Measurements from ENCODE around the gene CEACAM5.
"Not testable (repeated sequence)": the region's sequence is repeated elsewhere in the genome, so short reads cannot be mapped to it uniquely, and the experiment has no call there.

CEACAM5 gene

DNA sequence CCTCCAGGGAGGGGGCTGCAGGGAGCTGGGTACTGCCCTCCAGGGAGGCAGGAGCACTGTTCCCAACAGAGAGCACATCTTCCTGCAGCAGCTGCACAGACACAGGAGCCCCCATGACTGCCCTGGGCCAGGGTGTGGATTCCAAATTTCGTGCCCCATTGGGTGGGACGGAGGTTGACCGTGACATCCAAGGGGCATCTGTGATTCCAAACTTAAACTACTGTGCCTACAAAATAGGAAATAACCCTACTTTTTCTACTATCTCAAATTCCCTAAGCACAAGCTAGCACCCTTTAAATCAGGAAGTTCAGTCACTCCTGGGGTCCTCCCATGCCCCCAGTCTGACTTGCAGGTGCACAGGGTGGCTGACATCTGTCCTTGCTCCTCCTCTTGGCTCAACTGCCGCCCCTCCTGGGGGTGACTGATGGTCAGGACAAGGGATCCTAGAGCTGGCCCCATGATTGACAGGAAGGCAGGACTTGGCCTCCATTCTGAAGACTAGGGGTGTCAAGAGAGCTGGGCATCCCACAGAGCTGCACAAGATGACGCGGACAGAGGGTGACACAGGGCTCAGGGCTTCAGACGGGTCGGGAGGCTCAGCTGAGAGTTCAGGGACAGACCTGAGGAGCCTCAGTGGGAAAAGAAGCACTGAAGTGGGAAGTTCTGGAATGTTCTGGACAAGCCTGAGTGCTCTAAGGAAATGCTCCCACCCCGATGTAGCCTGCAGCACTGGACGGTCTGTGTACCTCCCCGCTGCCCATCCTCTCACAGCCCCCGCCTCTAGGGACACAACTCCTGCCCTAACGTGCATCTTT, 7.8 kb upstream of the CEACAM5 start:
- no peak for DNase-seq

DNA sequence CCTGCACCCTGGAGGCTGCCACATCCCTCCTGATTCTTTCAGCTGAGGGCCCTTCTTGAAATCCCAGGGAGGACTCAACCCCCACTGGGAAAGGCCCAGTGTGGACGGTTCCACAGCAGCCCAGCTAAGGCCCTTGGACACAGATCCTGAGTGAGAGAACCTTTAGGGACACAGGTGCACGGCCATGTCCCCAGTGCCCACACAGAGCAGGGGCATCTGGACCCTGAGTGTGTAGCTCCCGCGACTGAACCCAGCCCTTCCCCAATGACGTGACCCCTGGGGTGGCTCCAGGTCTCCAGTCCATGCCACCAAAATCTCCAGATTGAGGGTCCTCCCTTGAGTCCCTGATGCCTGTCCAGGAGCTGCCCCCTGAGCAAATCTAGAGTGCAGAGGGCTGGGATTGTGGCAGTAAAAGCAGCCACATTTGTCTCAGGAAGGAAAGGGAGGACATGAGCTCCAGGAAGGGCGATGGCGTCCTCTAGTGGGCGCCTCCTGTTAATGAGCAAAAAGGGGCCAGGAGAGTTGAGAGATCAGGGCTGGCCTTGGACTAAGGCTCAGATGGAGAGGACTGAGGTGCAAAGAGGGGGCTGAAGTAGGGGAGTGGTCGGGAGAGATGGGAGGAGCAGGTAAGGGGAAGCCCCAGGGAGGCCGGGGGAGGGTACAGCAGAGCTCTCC, 6.9 kb upstream of the CEACAM5 start:
- no peak for DNase-seq

DNA sequence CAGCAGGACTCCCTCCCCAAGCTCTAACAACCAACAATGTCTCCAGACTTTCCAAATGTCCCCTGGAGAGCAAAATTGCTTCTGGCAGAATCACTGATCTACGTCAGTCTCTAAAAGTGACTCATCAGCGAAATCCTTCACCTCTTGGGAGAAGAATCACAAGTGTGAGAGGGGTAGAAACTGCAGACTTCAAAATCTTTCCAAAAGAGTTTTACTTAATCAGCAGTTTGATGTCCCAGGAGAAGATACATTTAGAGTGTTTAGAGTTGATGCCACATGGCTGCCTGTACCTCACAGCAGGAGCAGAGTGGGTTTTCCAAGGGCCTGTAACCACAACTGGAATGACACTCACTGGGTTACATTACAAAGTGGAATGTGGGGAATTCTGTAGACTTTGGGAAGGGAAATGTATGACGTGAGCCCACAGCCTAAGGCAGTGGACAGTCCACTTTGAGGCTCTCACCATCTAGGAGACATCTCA, 6.2 kb upstream of the CEACAM5 start:
- no peak for DNase-seq

DNA sequence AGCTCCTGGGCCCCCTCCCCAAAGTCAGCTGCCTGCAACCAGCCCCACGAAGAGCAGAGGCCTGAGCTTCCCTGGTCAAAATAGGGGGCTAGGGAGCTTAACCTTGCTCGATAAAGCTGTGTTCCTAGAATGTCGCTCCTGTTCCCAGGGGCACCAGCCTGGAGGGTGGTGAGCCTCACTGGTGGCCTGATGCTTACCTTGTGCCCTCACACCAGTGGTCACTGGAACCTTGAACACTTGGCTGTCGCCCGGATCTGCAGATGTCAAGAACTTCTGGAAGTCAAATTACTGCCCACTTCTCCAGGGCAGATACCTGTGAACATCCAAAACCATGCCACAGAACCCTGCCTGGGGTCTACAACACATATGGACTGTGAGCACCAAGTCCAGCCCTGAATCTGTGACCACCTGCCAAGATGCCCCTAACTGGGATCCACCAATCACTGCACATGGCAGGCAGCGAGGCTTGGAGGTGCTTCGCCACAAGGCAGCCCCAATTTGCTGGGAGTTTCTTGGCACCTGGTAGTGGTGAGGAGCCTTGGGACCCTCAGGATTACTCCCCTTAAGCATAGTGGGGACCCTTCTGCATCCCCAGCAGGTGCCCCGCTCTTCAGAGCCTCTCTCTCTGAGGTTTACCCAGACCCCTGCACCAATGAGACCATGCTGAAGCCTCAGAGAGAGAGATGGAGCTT, 4.7 kb upstream of the CEACAM5 start:
- DNase-seq = no peak

DNA sequence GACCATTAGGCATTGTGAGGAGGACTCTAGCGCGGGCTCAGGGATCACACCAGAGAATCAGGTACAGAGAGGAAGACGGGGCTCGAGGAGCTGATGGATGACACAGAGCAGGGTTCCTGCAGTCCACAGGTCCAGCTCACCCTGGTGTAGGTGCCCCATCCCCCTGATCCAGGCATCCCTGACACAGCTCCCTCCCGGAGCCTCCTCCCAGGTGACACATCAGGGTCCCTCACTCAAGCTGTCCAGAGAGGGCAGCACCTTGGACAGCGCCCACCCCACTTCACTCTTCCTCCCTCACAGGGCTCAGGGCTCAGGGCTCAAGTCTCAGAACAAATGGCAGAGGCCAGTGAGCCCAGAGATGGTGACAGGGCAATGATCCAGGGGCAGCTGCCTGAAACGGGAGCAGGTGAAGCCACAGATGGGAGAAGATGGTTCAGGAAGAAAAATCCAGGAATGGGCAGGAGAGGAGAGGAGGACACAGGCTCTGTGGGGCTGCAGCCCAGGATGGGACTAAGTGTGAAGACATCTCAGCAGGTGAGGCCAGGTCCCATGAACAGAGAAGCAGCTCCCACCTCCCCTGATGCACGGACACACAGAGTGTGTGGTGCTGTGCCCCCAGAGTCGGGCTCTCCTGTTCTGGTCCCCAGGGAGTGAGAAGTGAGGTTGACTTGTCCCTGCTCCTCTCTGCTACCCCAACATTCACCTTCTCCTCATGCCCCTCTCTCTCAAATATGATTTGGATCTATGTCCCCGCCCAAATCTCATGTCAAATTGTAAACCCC, 2.8 kb upstream of the CEACAM5 start:
- no peak for DNase-seq

DNA sequence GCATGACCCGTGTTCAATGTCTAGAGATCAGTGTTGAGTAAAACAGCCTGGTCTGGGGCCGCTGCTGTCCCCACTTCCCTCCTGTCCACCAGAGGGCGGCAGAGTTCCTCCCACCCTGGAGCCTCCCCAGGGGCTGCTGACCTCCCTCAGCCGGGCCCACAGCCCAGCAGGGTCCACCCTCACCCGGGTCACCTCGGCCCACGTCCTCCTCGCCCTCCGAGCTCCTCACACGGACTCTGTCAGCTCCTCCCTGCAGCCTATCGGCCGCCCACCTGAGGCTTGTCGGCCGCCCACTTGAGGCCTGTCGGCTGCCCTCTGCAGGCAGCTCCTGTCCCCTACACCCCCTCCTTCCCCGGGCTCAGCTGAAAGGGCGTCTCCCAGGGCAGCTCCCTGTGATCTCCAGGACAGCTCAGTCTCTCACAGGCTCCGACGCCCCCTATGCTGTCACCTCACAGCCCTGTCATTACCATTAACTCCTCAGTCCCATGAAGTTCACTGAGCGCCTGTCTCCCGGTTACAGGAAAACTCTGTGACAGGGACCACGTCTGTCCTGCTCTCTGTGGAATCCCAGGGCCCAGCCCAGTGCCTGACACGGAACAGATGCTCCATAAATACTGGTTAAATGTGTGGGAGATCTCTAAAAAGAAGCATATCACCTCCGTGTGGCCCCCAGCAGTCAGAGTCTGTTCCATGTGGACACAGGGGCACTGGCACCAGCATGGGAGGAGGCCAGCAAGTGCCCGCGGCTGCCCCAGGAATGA, 1.5 kb upstream of the CEACAM5 start:
- peak; percentile 74 for DNase-seq

DNA sequence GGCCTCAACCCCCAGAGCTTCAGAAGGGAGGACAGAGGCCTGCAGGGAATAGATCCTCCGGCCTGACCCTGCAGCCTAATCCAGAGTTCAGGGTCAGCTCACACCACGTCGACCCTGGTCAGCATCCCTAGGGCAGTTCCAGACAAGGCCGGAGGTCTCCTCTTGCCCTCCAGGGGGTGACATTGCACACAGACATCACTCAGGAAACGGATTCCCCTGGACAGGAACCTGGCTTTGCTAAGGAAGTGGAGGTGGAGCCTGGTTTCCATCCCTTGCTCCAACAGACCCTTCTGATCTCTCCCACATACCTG, 969 bp upstream of the CEACAM5 start:
- DNase-seq = no peak

DNA sequence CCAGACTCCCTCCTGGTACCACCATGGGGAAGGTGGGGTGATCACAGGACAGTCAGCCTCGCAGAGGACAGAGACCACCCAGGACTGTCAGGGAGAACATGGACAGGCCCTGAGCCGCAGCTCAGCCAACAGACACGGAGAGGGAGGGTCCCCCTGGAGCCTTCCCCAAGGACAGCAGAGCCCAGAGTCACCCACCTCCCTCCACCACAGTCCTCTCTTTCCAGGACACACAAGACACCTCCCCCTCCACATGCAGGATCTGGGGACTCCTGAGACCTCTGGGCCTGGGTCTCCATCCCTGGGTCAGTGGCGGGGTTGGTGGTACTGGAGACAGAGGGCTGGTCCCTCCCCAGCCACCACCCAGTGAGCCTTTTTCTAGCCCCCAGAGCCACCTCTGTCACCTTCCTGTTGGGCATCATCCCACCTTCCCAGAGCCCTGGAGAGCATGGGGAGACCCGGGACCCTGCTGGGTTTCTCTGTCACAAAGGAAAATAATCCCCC, 505 bp upstream of the CEACAM5 start:
- no peak for DNase-seq

DNA sequence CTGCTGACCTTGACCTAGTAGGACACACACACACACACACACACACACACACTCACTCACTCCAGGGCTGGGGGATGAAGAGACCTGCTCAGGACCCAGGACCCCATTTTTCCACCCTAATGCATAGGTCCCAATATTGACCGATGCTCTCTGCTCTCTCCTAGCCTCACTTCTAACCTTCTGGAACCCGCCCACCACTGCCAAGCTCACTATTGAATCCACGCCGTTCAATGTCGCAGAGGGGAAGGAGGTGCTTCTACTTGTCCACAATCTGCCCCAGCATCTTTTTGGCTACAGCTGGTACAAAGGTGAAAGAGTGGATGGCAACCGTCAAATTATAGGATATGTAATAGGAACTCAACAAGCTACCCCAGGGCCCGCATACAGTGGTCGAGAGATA, 1.1 kb downstream of the CEACAM5 start:
- not testable (repeated sequence) for DNase-seq

DNA sequence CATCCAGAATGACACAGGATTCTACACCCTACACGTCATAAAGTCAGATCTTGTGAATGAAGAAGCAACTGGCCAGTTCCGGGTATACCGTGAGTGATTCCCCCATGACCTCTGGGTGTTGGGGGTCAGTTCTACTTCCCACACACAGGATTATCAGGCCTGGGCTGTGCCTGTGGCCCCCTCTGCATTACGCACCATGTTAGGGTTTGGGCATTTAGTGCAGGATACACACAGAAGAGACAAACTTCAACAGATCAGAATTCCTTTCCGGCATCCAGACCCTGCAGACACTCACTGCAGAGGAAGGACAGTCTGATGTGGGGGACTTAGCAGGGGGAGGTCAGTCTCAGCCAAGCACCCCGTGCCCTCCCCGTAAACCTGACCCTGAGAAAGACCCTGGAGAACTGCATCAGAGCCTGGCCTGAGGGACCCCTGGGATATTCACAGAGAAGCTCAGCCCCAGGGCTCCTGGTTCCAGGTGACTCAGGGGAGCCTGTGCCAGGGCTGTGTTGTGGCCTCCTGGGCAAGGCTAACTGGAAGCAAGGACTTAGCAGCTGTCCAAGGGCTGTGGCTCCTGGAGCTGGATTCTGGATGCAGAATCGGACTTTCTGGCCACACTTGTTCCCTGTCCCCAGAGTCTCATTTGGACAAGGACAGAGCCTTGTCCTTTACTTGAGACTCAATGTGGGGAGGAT, 1.7 kb downstream of the CEACAM5 start:
- DNase-seq = no peak

DNA sequence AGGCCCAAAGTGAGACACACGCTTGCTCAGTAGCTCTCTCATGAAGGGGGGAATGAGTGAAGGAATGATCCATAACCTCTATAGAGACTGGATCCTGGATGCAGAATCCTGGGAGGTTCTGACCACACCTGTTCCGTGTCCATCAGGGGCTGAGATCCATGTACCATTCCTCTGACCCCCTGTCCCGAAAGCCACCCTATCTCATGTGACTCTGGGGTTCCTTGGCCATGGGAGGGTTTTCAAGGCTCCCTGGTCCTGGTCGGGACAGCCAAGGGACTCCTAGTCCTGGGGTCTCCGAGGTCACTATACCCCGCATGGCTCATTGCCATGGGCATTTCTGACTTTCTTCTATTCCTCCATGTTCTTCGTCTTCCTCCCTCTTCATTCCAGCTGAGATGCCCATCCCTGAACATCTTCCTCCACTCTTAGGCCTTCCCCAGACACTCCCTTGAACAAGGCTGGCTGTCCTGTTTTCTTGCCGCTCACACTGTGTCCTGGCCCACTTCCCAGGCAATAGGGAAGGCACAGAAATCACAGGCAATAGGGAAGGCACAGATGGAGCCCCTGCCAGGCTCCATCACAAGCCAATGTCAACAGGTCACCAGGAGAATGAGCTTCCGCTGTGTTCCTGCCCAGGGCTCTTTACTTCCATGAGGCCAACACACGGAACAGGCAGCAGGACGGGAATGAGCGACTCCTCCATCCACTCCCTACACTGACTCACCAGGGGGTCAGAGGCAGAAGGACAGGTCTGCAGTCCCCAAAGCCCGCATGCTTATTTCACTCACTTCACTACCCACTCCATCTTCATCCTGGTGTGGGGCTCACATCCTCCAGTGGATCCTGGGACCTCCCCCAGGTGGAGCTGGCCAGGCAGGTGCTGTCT, 3.2 kb downstream of the CEACAM5 start:
- no peak for DNase-seq

DNA sequence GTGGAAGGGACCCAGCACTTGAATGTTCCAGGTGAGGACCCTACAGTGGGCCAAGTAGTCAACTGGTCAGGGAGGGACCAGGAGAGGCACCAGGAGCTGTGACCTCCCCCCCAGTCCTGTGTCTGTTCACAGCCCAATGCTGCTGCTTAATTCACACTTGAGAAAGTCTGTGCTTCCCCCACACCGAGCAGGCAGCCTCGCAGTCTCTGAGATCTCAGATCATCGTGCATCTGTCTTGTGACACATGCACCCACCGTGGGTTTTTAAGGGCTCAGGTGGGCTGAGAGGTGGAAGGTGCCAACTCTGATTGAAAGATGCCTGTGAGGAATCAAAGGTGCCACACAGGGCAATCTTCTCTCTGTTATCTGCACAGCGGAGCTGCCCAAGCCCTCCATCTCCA, 6.2 kb downstream of the CEACAM5 start:
- DNase-seq = no peak

DNA sequence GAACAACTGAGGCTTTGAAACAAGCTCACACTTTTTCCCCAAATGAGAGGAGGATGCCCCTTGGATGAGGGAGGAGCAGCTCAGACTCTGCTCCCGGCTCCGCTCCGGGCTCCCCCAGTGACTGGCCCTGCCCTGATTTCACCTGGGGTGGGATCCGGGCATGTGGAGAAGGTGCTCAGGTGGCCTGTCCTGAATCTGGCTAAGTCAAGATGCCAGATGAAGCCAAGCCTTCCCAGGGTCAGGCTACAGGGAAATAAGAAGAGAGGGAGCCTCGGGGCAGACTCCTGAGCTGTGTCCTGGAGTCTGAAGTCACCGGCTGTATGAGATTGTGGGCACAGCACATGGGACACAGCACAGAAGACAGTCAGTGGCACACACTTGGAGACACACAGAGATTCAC, 10.3 kb downstream of the CEACAM5 start:
- no peak for DNase-seq

DNA sequence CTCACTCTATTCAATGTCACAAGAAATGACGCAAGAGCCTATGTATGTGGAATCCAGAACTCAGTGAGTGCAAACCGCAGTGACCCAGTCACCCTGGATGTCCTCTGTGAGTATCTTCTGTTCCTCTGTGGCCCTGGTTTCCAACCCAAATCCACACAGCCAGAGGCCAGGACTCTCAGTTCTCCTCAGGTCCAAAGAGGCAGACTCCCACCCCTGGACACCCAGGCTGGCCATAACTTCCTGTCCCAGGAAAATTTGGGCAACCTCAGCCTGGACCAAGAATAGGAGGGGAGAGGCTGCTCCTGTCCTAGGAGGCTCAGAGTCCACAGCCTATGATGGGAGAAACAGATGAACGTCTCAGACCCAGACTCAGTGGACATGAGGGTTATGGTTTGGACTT, 11.7 kb downstream of the CEACAM5 start:
- DNase-seq = no peak

DNA sequence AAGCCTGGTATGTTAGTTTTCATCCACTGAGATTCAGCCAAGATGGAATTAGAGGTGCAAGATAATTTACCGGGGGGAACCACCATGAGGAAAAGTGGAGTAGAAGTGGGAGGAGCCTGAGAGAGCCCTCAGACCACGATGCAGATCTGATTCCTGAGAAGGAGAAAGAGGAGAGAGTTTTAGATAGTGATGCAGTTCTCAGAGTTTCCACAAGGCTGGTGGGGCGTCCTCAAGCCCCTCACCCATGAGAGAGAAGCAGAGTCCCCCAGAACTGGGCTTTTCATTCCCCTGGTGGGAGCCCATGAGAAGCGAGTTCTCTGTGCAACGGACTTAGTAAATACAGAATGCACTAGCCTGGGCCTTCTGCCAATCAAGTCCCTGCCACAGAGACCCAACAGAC, 18.1 kb downstream of the CEACAM5 start:
- no peak for DNase-seq

DNA sequence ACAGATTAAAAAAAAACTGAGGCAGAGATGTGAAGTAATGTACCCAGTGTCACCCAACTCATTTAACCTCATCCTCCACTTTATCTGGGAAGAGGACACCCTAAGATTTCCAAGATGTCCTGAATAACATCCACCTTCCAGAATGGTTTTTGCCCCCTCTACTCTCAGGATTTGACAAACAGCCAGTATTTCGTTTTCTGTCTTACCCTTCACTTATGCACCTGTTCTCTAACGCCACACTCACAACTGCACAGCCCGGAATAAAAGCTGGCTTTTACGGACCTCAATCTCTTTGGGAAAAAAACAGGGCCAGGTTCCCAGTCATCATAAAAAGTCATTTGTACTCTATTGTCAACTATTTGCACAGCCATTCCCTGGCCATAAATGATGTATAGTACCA, 25.7 kb downstream of the CEACAM5 start:
- no peak for DNase-seq

DNA sequence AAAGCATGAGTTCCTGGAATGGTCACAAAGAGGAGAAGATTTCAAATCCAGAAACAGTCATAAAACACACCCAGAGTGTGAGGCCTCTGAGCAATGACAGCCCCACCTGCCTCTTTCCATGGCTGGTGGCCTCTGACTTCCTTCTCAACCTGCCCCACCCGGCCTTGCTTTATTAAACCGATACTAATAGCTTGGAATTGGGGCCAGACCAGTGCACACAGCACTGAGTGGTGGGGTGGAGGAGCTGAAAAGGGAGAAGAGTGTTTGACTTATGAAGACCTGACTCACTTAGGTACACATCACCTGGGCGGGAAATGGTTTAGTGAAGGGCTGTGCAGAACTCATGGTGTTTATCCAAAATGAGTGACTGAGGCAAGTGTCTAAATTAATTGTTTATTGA, 26.2 kb downstream of the CEACAM5 start:
- DNase-seq = no peak

DNA sequence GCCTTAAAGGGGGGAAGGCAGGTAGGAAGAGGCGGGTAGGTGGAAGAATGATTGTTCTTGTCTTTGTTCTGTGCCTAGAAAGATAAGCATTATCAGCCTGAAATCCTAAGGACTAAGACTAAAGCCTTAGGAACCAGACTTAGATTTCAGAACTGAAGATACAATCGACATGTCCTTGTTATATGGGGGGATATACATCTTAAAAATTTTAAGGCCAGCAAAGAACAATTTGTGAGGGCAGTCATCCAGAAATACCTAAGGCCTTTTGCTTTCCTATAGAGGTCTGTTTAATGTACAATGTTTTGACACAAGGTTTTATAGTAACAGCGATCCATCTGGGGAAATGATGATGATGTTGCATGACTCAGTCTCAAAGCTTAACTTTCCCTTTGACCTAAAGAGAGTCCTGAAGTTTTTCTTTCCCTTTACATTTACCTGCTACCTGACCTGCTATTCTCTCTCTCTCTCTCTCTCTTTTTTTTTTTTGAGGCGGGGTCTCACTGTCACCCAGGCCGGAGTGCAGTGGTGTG, 26.7 kb downstream of the CEACAM5 start:
- DNase-seq = no peak

DNA sequence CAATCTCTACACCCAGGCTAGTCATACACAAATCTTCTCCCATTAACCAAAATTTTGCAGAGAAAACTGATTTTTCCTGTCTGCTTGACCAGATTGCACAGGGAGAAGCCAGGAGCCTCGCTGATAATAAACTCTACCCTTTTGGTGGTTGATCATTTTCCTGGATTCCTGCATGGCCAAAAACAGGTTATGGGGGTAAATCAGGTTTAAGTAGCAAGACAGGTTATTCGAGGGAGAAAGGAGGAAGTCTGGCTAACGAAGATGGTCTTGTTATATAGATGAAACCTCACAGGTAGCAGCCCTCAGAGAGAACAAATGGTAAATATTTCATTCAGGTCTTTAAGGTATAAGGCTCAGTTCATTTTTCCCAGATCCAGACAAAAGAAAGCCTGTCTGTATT, 30.9 kb downstream of the CEACAM5 start:
- no peak for DNase-seq

Data from 8988T (cell line).